ENCODE results near the gene SUGCT. TPM values are rescaled to one million over a fixed set of nuclear protein-coding genes. Genes with fewer than 3 reads are reported as not detected.

The SUGCT gene
- total and polyA plus RNA-seq, 2 of the 8 experiments (the other 6 are each of a cell fraction or from before 2014, with no cell fraction given): 2.8 to 5.4 TPM

- no peak overlapping the region for H3K23ac ChIP-seq (ENCODE audit: insufficient read length)
- no peaks in the 10 kb centered on the region for H3K4me1 ChIP-seq (replicated peaks in 1 of 4; ENCODE audit: control insufficient read depth in 3 of 4, insufficient read depth in 4 of 4, low read length in 3 of 4)
- no peak overlapping the region for H3K18ac ChIP-seq (ENCODE audit: extremely low read depth, low read length)
- ChIA-PET POLR2A (ENCODE audit: partially characterized antibody) (no interaction called here), CTCF (ENCODE audit: partially characterized antibody) (interaction anchor here (1.1 kb wide), 1 partner anchor 167 kb away, joined by 3 read pairs; no protein-coding TSS in a partner anchor)
- H3K4me3 ChIP-seq (ENCODE audit: extremely low read depth in 1 of 4, insufficient read depth in 2 of 4, low read depth in 3 of 4, low read length in 4 of 4): no peak overlapping the region
- H4K91ac ChIP-seq (replicated peaks; ENCODE audit: insufficient read length, low read length): no peak overlapping the region
- no peaks in the 10 kb centered on the region for H3K79me2 ChIP-seq (ENCODE audit: control insufficient read depth in 1 of 2, insufficient read depth in 2 of 2, low read length in 2 of 2)
- no peak for DNase-seq (ENCODE audit: low read depth in 1 of 2, low spot score in 2 of 2)
- H3K56ac ChIP-seq (replicated peaks; ENCODE audit: insufficient read length, low read depth, low read length): no peak overlapping the region
- no peaks in the 10 kb centered on the region for H3K9me3 ChIP-seq (ENCODE audit: insufficient read depth in 2 of 2, low read depth in 1 of 2, low read length in 1 of 2)
- H2BK120ac ChIP-seq (replicated peaks; ENCODE audit: low read depth, low read length): no peak overlapping the region
- FAIRE-seq: no peak
- H4K5ac ChIP-seq (ENCODE audit: insufficient read length, low read depth, low read length): no peak overlapping the region
- no peak overlapping the region for H3K4ac ChIP-seq (replicated peaks; ENCODE audit: insufficient read length, low read depth, low read length)
- H3K27me3 ChIP-seq (replicated peaks in 1 of 4; ENCODE audit: control insufficient read depth in 3 of 4, extremely low read depth in 1 of 4, insufficient read depth in 3 of 4, low read length in 3 of 4): no peaks in the 10 kb centered on the region
- no peak overlapping the region for H2BK15ac ChIP-seq (ENCODE audit: low read length)
- H2BK5ac ChIP-seq (ENCODE audit: low read depth, low read length): no peak overlapping the region
- H3K9ac ChIP-seq (replicated peaks in 1 of 4; ENCODE audit: extremely low read depth in 1 of 4, low read depth in 3 of 4, low read length in 3 of 4): no peak overlapping the region
- no peak overlapping the region for H3K4me2 ChIP-seq (ENCODE audit: insufficient read depth in 1 of 2, low read depth in 2 of 2, low read length in 2 of 2)
- H3K27ac ChIP-seq (ENCODE audit: low read depth, low read length): no peak overlapping the region
- no peaks in the 10 kb centered on the region for H3K36me3 ChIP-seq (ENCODE audit: control insufficient read depth in 2 of 4, insufficient read depth in 4 of 4, low read length in 3 of 4)
- no peaks in the 10 kb centered on the region for H3K79me1 ChIP-seq (ENCODE audit: low read depth, low read length)
- H2AFZ ChIP-seq (ENCODE audit: low read length): no peak overlapping the region
- no peak overlapping the region for H2BK12ac ChIP-seq (ENCODE audit: low read depth, low read length)
- WGBS, 2 experiments (ENCODE audit: extremely low coverage in 1 of 2, insufficient coverage in 1 of 2, insufficient read length in 1 of 2, insufficient replicate concordance in 2 of 2, low coverage in 1 of 2, low lambda C conversion rate in 2 of 2, missing lambda C conversion rate in 1 of 2): 87% methylated on average over 1 of the region's 1 CpG; no CpG with 5 or more reads in 1 of the 2 experiments
- TF ChIP-seq MAFK (IDR thresholded peaks at IDR 0.05; ENCODE audit: low read depth, low read length): no peak
- TF ChIP-seq USF2 (IDR thresholded peaks at IDR 0.05; ENCODE audit: low read length): no peak
- no peak for TF ChIP-seq TAF7 (optimal IDR thresholded peaks at IDR 0.05; ENCODE audit: borderline replicate concordance, low read depth, low read length)
- TF ChIP-seq CBX5 (IDR thresholded peaks at IDR 0.05; ENCODE audit: low read depth, low read length): no peak
- no peak for TF ChIP-seq HDAC6 (IDR thresholded peaks at IDR 0.05; ENCODE audit: low read depth, low read length)
- TF ChIP-seq JUN (IDR thresholded peaks at IDR 0.05; ENCODE audit: low read depth, low read length): no peak
- TF ChIP-seq NANOG (IDR thresholded peaks at IDR 0.05; ENCODE audit: insufficient read depth, low read depth, low read length, poor library complexity, severe bottlenecking): no peak
- no peak for TF ChIP-seq EGR1 (IDR thresholded peaks at IDR 0.05; ENCODE audit: borderline replicate concordance, low read depth, low read length)
- H3K23me2 ChIP-seq (ENCODE audit: low read depth, low read length): no peaks in the 10 kb centered on the region
- no peak overlapping the region for H2BK20ac ChIP-seq (ENCODE audit: low read length)
- H4K20me1 ChIP-seq (replicated peaks in 1 of 2; ENCODE audit: control insufficient read depth in 1 of 2, insufficient read depth in 2 of 2, low read length in 2 of 2): no peaks in the 10 kb centered on the region
- no peak overlapping the region for H2AK5ac ChIP-seq (ENCODE audit: low read depth, low read length)
- H3K14ac ChIP-seq (ENCODE audit: insufficient read length): no peak overlapping the region
- H4K8ac ChIP-seq (ENCODE audit: extremely low read depth, insufficient read depth, low read length): no peak overlapping the region
Observed at GRCh38 chr7:40437498-40437897, 302.7 kb downstream of the SUGCT start.
